Measurements from ENCODE around the gene GAS7. TPM values are rescaled to one million over a fixed set of nuclear protein-coding genes. Genes with fewer than 3 reads are reported as not detected.

The GAS7 gene
- polyA plus RNA-seq, 1 experiment, result 1.4 TPM

DNA sequence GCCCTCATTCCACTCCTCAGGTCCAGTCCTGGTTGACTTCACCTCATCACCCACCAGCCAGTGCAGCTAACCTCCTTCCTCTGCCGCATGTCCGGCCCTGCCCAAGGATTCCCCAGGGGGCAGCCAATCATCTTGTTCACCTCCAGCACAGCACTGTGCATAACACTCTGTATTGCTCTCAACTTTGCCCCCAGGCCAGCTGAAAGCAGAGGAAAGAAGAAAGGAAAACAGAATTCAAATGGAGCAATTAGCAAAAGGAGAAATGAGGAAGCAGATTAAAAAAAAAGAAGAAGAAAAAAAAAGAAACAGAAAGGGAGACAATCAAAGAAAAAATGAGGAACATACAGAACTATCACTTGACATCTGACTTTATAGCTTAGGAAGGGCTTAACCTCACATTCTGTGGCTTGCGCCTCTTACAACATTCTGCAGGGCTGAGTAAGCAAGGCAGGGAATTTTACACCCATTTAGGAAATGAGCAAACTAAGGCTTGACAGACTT is 26.1 kb downstream of the GAS7 start:
- TF ChIP-seq, protein P1, sequence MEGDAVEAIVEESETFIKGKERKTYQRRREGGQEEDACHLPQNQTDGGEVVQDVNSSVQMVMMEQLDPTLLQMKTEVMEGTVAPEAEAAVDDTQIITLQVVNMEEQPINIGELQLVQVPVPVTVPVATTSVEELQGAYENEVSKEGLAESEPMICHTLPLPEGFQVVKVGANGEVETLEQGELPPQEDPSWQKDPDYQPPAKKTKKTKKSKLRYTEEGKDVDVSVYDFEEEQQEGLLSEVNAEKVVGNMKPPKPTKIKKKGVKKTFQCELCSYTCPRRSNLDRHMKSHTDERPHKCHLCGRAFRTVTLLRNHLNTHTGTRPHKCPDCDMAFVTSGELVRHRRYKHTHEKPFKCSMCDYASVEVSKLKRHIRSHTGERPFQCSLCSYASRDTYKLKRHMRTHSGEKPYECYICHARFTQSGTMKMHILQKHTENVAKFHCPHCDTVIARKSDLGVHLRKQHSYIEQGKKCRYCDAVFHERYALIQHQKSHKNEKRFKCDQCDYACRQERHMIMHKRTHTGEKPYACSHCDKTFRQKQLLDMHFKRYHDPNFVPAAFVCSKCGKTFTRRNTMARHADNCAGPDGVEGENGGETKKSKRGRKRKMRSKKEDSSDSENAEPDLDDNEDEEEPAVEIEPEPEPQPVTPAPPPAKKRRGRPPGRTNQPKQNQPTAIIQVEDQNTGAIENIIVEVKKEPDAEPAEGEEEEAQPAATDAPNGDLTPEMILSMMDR (IDR thresholded peaks at IDR 0.05; ENCODE audit: insufficient read depth, low read depth, low read length), result no peak
- ChIA-PET POLR2A (no interaction called here), CTCF (interaction anchor here (0.8 to 0.9 kb wide), 2 partner anchors 26 to 107 kb away, joined by 3 read pairs; no protein-coding TSS in a partner anchor)
- peaks cover 2% of the 10 kb centered on the region; the same call in 1 of the 2 replicates for H3K27me3 ChIP-seq (ENCODE audit: control insufficient read depth, insufficient read depth, low read length)
- H3K36me3 ChIP-seq (ENCODE audit: control insufficient read depth, insufficient read depth, low read length), result no peaks in the 10 kb centered on the region
- no peak for DNase-seq (ENCODE audit: low read depth)
- no peak overlapping the region for H3K4me3 ChIP-seq (ENCODE audit: low read depth, low read length)

DNA sequence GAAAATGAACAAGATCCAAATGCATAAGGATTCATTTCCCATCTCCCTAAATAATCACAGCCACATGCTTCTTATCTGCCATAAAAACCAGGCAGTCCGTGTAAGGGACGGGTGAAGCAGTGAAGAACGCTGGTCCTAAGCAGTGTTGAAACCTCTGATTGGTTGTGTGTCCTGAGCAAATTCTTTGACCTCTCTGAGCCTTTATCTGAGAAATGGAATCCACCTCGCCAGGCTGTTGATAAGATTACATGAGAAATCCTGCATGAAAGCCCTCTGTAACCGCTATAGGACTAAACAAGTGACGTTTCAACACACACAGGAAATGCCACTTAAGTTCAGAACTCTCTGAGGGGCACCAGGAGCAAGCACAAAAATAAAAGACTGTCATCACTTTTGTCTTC is 26.8 kb downstream of the GAS7 start:
- TF ChIP-seq, protein P1 (IDR thresholded peaks at IDR 0.05; ENCODE audit: insufficient read depth, low read depth, low read length), result no peak
- Histone ChIP-seq H3K27me3 (ENCODE audit: control insufficient read depth, insufficient read depth, low read length) (peaks cover 2% of the 10 kb centered on the region; the same call in 1 of the 2 replicates), H3K36me3 (ENCODE audit: control insufficient read depth, insufficient read depth, low read length) (no peaks in the 10 kb centered on the region), H3K4me3 (ENCODE audit: low read depth, low read length) (no peak overlapping the region)
- ChIA-PET POLR2A (interaction anchor here (0.7 kb wide), 1 partner anchor 36 kb away, joined by 3 read pairs; no protein-coding TSS in a partner anchor), CTCF (interaction anchor here (1.3 kb wide), 1 partner anchor 56 kb away, joined by 4 read pairs; no protein-coding TSS in a partner anchor)
- no peak for DNase-seq (ENCODE audit: low read depth)

DNA sequence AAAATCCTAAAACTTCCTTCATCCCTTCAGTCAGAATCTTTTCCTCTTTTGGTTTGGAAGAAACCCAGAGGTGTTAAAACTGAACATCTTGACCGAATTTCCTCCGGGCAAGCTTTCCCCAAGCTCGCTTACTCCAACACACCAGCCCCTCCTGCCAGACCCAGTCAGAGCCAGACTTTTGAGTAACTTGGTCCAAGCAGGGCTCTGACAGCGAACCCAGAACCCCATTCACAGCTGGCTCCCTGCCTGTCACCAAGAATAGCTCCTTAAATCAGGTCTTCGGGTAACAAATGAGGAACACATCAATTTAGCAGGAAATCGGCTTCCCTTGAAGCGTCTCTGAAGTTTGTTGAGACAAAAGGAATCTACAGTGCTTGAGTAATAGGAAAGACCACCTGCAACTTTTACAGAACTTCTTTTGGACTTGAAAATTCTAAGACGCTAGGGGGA is 27.3 kb downstream of the GAS7 start:
- H3K36me3 ChIP-seq (ENCODE audit: control insufficient read depth, insufficient read depth, low read length), result no peaks in the 10 kb centered on the region
- ChIA-PET POLR2A (interaction anchor here (0.7 kb wide), 1 partner anchor 36 kb away, joined by 3 read pairs; no protein-coding TSS in a partner anchor), CTCF (interaction anchor here (1.3 kb wide), 1 partner anchor 56 kb away, joined by 4 read pairs; no protein-coding TSS in a partner anchor)
- TF ChIP-seq, protein P1 (IDR thresholded peaks at IDR 0.05; ENCODE audit: insufficient read depth, low read depth, low read length), result no peak
- H3K4me3 ChIP-seq (ENCODE audit: low read depth, low read length), result no peak overlapping the region
- DNase-seq (ENCODE audit: low read depth), result no peak
- H3K27me3 ChIP-seq (ENCODE audit: control insufficient read depth, insufficient read depth, low read length), result peaks cover 2% of the 10 kb centered on the region; the same call in 1 of the 2 replicates

DNA sequence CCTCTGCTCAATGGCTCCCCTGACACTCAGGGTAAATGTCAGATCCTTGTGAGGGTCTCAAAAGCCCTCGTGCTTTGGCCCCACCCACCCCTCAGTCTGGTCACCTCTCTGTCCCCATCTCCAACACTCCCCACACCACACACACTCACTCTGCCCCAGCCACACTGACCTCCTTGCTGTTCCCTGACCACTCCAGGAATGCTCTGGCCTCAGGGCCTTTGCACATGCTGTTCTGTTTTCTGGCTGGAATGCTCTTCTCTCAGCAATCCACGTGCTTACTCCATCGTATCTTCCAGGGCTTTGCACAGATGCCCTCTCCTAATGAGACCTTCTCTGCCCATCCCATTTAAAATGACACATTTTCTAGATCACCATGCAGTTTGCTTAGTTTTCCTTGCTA is 28.2 kb downstream of the GAS7 start:
- H3K27me3 ChIP-seq (ENCODE audit: control insufficient read depth, insufficient read depth, low read length), result peaks cover 2% of the 10 kb centered on the region; the same call in 1 of the 2 replicates
- TF ChIP-seq, protein P1 (IDR thresholded peaks at IDR 0.05; ENCODE audit: insufficient read depth, low read depth, low read length), result no peak
- H3K4me3 ChIP-seq (ENCODE audit: low read depth, low read length), result no peak overlapping the region
- POLR2A ChIA-PET, result no interaction called here
- CTCF ChIA-PET, result interaction anchor here (1.3 kb wide), 1 partner anchor 57 kb away, joined by 4 read pairs; no protein-coding TSS in a partner anchor
- H3K36me3 ChIP-seq (ENCODE audit: control insufficient read depth, insufficient read depth, low read length), result no peaks in the 10 kb centered on the region
- DNase-seq (ENCODE audit: low read depth), result no peak

DNA sequence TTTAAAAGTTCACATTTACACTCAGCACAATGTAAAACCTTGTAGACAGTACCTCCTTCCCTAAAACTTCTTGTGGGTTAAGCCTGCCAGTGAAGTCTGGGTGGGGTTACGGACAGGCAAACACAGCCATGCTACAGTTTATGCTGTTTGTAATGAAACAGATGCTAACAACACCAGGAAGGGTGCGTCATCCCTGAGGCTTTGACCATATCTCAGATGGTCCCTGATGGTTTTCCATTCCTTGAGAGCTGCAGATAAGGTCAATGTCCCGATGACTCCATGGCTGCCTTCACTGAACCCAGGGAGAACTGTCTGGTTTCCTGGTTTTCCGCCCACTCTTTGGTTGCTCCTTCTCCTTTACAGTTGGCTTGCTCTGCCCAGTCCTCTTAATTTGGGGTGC is 29.1 kb downstream of the GAS7 start:
- Histone ChIP-seq H3K27me3 (ENCODE audit: control insufficient read depth, insufficient read depth, low read length) (peaks cover 2% of the 10 kb centered on the region; the same call in 1 of the 2 replicates), H3K4me3 (ENCODE audit: low read depth, low read length) (no peak overlapping the region), H3K36me3 (ENCODE audit: control insufficient read depth, insufficient read depth, low read length) (no peaks in the 10 kb centered on the region)
- DNase-seq (ENCODE audit: low read depth), result no peak
- ChIA-PET CTCF (no interaction called here), POLR2A (no interaction called here)
- TF ChIP-seq, protein P1 (IDR thresholded peaks at IDR 0.05; ENCODE audit: insufficient read depth, low read depth, low read length), result no peak
